ENCODE measurements around the gene RNF126.

The RNF126 gene

DNA sequence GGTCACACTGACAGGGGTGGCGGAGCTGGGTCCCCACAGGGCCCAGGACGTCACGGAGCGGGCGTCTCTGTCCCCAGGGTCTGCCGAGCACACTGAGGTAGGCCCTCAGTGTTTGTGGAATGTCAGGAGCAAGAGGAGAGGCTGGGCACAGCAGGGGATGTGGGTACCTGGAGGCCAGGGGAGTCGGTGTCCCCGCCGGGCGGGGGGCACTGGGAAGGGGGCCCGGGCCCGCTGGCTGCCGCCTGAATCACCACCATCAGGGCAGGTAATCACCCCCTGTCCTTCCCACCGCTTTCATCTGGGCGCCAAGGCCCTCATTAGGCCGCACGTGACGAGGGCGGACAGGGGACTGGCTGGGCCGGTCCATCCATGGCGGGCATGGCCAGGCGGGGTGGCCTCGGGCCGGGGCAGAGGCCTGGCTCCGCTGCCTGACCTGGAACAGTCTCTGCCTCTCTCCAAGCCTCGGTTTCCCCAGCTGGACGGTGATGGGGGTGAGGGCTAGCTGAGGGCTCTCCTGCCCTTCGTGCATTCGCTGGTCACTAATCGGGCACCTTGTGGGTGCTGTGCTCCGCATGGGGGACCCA is 22.3 kb downstream of the RNF126 start:
- Histone ChIP-seq H3K27ac (ENCODE audit: poor library complexity, severe bottlenecking) (no peak overlapping the region), H3K36me3 (ENCODE audit: low read depth) (no peaks in the 10 kb centered on the region), H3K4me1 (ENCODE audit: insufficient read depth, poor library complexity, severe bottlenecking) (no peaks in the 10 kb centered on the region), H3K9me3 (ENCODE audit: severe bottlenecking) (no peaks in the 10 kb centered on the region), H3K4me3 (ENCODE audit: severe bottlenecking) (no peak overlapping the region), H3K27me3 (ENCODE audit: insufficient read depth, poor library complexity, severe bottlenecking) (no peaks in the 10 kb centered on the region)
- TF ChIP-seq, protein P1, sequence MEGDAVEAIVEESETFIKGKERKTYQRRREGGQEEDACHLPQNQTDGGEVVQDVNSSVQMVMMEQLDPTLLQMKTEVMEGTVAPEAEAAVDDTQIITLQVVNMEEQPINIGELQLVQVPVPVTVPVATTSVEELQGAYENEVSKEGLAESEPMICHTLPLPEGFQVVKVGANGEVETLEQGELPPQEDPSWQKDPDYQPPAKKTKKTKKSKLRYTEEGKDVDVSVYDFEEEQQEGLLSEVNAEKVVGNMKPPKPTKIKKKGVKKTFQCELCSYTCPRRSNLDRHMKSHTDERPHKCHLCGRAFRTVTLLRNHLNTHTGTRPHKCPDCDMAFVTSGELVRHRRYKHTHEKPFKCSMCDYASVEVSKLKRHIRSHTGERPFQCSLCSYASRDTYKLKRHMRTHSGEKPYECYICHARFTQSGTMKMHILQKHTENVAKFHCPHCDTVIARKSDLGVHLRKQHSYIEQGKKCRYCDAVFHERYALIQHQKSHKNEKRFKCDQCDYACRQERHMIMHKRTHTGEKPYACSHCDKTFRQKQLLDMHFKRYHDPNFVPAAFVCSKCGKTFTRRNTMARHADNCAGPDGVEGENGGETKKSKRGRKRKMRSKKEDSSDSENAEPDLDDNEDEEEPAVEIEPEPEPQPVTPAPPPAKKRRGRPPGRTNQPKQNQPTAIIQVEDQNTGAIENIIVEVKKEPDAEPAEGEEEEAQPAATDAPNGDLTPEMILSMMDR (IDR thresholded peaks at IDR 0.05; ENCODE audit: poor library complexity, severe bottlenecking) = no peak
- ATAC-seq (ENCODE audit: low read depth) = no peak
- DNase-seq (ENCODE audit: low spot score) = no peak

DNA sequence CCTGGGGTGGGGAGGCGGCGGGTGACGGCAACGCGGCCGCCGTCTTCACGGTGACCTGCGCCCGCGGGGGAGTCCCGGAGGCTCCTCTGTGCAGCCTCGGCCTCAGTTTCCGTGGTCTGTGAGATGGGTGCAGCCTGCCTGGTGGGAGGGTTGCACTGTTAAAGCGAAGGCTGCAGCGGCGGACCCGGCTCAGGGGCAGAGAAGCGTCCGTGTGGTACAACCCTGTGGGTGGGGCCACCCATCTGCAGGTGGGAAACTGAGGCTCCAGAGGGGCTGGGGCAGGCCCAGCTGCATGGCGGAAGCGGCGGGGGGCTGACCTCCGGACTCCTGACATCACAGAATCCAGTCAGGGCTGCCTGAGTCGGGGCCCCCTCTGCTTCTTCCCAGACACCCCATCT is 22.9 kb downstream of the RNF126 start:
- DNase-seq (ENCODE audit: low spot score) (no peak), ATAC-seq (ENCODE audit: low read depth) (no peak)
- no peaks in the 10 kb centered on the region for H3K27me3 ChIP-seq (ENCODE audit: insufficient read depth, poor library complexity, severe bottlenecking)
- TF ChIP-seq, protein P1 (IDR thresholded peaks at IDR 0.05; ENCODE audit: poor library complexity, severe bottlenecking) = no peak
- H3K36me3 ChIP-seq (ENCODE audit: low read depth) = no peaks in the 10 kb centered on the region
- H3K4me3 ChIP-seq (ENCODE audit: severe bottlenecking) = peak overlapping the region; percentile 23
- no peaks in the 10 kb centered on the region for H3K4me1 ChIP-seq (ENCODE audit: insufficient read depth, poor library complexity, severe bottlenecking)
- H3K27ac ChIP-seq (ENCODE audit: poor library complexity, severe bottlenecking) = no peak overlapping the region
- H3K9me3 ChIP-seq (ENCODE audit: severe bottlenecking) = no peaks in the 10 kb centered on the region

DNA sequence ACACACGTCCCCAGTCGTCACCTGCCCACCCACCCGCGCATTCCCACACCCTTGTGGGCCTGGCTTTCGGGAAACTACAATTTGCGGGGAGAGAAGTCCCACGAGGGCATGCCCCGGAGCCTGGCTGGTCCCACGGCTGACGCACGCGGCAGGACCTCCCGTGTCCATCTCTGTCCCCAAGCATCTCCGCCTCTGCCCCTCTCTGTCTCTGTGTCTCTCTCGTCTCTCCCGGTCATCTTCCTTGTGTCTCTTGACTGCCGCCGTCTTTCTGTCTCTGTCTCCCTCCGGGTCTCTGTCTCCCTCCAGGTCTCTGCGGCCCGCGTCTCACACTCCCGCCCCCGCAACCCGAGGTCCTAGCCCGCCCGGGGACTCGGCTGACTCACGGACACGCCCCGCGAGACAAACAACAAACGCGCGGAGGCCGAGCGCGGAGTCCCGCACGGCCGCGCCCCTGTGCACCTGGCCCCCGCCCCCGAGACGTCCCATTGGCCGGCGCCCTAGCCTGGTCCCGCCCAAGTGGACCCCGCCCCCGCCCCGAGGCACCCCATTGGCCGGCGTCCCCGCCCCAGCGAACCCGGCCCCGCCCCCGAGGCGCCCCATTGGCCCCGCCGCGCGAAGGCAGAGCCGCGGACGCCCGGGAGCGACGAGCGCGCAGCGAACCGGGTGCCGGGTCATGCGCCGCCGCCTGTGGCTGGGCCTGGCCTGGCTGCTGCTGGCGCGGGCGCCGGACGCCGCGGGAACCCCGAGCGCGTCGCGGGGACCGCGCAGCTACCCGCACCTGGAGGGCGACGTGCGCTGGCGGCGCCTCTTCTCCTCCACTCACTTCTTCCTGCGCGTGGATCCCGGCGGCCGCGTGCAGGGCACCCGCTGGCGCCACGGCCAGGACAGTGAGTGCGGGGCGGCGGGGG is 23.5 kb downstream of the RNF126 start, which contains the start of gene FGF22:
FGF22 (plus strand) TSS at position 627 of the 908 bp plus-strand sequence; CDS start at position 674, 47 bp downstream.
- TF ChIP-seq, protein P1 (IDR thresholded peaks at IDR 0.05; ENCODE audit: poor library complexity, severe bottlenecking) = no peak
- Histone ChIP-seq H3K9me3 (ENCODE audit: severe bottlenecking) (no peaks in the 10 kb centered on the region), H3K4me3 (ENCODE audit: severe bottlenecking) (peak within 1 kb of the TSS; percentile 23), H3K4me1 (ENCODE audit: insufficient read depth, poor library complexity, severe bottlenecking) (no peaks in the 10 kb centered on the region), H3K36me3 (ENCODE audit: low read depth) (no peaks in the 10 kb centered on the region), H3K27ac (ENCODE audit: poor library complexity, severe bottlenecking) (no peak within 1 kb of the TSS), H3K27me3 (ENCODE audit: insufficient read depth, poor library complexity, severe bottlenecking) (no peaks in the 10 kb centered on the region)
- ATAC-seq (ENCODE audit: low read depth) (peak; percentile 85), DNase-seq (ENCODE audit: low spot score) (peak; percentile 86)

DNA sequence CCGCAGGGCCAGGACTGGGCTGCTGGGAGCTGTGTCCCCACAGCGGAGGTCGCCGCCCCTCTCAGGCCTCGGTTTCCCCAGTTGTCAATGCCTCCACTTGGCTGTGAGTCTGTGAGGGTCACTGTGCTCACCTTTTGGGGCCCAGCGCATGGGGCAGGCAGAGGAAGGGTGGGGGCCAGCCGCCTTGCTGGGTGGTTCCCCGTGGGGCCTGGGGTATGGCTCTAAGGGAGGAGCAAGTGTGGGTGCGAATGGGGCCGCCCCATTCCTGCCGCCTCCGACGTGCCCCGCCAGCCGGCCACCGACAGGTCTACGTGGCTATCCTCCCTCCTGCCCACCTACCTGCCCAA is 24.1 kb downstream of the RNF126 start:
- Histone ChIP-seq H3K36me3 (ENCODE audit: low read depth) (no peaks in the 10 kb centered on the region), H3K27ac (ENCODE audit: poor library complexity, severe bottlenecking) (no peak overlapping the region), H3K9me3 (ENCODE audit: severe bottlenecking) (no peaks in the 10 kb centered on the region), H3K27me3 (ENCODE audit: insufficient read depth, poor library complexity, severe bottlenecking) (no peaks in the 10 kb centered on the region), H3K4me1 (ENCODE audit: insufficient read depth, poor library complexity, severe bottlenecking) (no peaks in the 10 kb centered on the region), H3K4me3 (ENCODE audit: severe bottlenecking) (no peak overlapping the region)
- DNase-seq (ENCODE audit: low spot score) (no peak), ATAC-seq (ENCODE audit: low read depth) (no peak)
- TF ChIP-seq, protein P1 (IDR thresholded peaks at IDR 0.05; ENCODE audit: poor library complexity, severe bottlenecking) = no peak

Data from RWPE2 (cell line).